HG03139 (cell line): Measurements from ENCODE around the gene MAG.
"Not testable (repeated sequence)": the region's sequence is repeated elsewhere in the genome, so short reads cannot be mapped to it uniquely, and the experiment has no call there.

ENCODE experiments used
- ATAC-seq: cut with Tn5 transposase; IDR thresholded peaks from one replicate; pipeline ENCODE4 v1.9.1; 2021; ENCODE audit not compliant: unreplicated experiment

MAG gene

DNA sequence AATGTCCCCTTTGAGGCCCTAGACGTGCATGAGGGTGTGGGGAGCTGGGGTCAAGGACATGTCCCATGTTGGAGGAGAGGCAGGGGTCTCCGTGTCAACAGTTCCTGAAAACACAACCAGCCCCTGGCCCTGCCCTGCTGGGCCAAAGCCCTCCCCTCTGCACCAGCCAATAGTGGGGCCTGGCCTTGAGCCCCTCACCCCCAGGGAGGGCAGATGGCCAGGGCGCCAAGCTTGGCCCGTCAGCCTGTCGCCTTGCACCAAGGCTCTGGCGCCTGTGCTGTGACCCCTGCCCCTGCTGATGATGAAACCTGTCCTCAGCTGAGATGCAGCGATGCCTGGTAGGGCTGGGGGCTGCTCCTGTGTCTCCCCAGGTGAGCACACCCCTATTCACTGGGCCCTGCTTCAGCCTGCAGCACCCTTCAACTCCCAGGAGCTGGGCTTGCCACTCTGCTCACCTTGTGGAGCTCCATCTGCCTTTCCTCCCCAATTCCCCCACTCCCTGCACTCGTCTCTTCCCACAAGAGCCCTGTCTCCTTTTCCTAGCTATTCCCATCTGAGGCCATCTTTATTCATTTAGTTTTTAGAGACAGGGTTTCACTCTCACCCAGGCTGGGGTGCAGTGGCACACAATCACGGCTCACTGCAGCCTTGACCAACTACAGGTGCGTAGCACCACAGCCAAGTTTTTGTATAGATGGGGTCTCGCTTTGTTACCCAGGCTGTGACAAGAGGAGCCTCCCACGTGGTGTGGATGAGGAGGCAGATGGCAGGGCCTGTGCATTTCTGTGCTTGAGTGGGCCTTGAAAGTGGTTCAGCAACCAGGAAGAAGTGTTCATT, 11.8 kb upstream of the MAG start:
- no peak for ATAC-seq

DNA sequence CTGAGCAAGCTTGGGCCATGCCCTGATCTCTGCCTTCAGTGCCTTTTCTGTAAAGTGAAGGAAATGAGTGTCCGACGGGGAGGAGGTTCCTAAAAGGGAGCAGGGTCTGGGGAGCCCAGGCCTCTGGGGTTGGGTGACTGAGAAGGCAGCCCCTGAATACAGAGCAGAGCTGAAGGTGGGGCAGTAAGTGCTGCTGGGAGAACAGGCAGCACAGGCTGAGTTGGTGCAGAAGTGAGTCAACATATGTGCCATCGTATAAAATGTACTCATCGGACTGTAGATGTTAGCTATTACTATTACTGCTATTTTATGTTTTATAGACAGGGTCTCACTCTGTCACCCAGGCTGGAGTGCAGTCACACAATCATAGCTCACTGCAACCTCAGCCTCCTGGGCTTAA, 10.7 kb upstream of the MAG start:
- ATAC-seq = no peak

DNA sequence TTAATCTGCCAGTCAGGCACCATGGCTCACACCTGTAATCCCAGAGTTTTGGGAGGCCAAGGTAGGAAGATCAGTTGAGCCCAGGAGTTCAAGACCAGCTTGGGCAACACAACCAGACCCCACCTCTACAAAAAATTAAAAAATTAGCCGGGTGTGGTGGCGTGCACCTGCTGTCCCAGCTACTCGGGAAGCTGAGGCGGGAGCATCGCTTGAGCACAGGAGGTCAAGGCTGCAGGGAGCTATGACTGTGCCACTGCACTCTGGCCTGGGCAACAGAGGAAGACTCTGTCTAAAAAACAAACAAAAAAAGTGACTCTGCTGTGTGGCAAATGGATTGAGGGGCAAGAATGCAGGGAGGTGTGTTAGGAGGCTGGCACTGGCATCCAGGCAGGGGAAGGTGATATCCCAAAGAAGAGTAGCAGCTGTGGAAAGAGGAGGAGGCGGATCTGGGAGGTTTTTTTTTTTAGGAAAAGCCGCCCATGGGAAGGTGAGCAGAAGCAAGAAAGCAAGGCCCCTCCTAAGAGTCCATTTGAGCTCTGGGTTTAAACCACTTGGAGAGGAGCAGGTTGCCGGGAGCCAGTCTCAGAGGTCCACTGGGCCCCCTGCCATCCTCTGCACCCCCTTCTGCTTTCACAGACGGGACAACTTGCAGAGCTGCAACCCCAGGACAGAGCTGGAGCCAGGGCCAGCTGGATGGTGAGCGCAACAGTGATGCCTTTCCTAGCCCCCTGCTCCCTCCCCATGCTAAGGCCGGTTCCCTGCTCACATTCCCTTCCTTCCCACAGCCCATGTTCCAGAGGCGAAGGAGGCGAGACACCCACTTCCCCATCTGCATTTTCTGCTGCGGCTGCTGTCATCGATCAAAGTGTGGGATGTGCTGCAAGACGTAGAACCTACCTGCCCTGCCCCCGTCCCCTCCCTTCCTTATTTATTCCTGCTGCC, 7.5 kb upstream of the MAG start:
- ATAC-seq = no peak

DNA sequence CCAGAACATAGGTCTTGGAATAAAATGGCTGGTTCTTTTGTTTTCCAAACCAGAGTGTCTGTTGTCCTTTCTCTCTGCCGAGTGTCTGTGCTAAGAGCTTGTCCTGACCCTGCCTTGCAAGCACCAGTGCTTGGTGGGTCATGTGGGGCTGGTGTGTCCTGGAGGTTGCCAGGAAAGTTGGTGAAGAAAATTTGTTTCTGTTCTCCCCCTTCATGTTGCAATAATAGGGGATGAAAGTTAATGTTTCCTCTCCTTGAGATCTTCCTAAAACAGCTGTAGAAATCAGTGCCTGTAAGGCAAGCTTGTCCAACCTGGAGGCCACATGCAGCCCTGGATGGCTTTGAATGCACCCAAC, 6.9 kb upstream of the MAG start:
- no peak for ATAC-seq

DNA sequence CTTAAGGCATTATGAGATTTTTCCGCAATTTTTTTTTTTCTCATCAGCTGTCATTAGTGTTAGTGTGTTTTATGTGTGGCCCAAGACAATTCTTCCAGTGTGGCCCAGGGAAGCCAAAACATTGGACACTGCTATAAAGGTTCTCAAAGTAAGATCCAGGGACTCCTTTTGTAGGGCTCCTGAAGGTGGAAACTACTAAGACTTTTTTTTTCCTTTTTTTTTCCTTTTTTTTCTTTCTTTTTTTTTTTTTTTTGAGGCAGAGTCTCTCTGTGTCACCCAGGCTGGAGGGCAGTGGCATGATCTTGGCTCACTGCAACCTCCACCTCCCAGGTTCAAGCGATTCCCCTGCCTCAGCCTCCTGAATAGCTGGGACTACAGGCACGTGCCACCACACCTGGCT, 6.5 kb upstream of the MAG start:
- ATAC-seq = not testable (repeated sequence)

DNA sequence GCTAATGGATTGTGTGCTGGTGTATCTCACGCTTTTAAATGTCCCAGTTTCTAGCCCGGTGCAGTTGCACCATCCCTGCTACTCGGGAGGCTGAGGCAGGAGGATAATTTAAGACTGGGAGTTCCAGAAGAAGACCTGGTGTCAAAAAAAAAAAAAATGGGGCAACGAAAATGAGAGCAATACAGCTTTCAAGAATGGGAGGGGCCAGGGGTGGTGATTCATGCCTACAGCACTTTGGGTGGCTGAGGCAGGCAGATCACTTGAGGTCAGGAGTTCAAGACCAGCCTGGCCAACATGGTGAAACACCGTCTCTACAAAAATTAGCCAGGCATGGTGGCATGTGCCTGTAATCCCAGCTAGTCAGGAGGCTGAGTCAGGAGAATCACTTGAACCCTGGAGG, 5.9 kb upstream of the MAG start:
- not testable (repeated sequence) for ATAC-seq

DNA sequence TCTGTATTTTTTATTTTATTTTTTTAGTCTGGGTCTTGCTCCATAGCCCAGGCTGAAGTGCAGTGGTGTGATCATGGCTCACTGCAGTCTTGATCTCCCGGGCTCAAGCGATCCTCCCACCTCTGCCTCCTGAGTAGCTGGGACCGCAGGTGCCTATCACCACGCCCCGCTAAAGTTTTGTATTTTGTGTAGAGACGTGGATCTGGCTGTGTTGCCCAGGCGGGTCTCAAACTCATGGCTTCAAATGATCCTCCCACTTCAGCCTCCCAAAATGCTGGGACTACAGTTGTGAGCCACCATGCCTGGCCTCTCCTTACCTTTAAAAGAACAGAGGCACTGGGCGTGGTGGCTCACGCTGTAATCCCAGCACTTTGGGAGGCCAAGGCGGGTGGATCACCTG, 4.2 kb upstream of the MAG start:
- ATAC-seq = no peak

DNA sequence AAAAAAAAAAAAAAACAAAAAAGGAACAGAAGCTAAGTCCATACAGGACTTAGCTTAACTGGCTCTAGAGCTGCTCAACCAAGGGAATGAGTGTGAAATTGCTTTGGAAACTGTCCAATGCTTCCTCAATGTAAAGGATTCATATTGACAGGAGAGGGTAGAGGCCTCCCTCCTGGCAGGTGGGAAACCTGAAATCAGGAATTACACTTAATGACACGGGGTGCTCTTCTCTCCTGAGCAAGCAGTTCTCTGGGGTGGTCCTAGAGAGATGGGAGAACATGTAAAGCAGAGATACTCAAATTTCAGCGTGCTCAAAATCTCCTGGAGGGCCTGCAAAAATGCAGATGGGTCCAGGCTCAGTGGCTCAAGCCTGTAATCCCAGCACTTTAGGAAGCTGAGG, 3.6 kb upstream of the MAG start:
- ATAC-seq = no peak

DNA sequence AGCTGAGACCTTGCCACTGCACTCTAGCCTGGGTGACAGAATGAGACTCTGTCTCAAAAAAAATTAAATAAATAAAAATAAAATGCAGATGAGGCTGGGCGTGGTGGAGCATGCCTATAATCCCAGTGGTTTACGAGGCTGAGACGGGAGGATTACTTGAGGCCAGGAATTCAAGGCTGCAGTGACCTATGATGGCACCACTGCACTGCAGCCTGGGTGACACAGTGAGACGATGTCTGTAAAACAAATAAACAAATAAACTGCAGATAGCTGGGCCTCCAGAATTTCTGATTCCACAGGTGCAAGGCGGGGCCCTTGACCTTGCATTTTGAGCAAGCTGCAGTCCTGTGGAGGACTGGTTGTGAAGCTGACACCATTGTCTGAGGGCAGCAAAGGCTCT, 3.1 kb upstream of the MAG start:
- no peak for ATAC-seq

DNA sequence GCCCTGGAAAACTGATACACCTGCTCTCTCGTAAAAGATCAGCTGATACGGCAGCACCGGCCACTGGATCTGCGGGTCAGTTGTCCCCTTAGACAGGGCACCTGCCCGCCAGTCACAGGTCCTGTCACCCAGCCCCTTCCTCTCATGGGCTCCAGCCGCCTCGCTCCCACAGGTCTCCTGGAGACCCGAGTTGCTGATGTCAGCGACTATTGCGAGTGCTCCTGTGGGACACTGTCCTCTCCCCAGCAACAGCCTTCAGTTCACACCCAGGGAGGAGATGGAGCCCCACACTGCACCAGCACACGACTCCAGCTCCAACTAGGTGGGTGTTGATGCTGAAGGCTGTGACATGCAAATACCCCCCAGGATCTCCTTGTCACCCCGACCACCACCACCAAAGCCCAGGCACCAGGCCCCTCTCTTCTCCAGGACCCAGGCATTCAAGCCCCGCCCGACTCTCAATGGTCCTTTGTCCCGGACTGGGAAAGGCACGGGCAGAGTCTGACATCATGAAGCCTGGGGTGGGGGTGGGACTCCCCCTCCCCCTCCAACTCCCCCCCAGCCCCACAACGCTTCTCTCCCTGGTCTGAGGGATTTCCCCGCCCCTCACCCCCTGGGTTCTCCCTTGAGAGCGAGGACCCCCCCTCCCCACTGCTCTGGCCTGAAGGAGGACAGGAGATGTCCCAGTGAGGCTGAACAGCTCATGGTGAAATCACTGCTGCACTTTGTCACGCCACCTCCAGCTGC, 1.4 kb upstream of the MAG start:
- ATAC-seq = no peak

DNA sequence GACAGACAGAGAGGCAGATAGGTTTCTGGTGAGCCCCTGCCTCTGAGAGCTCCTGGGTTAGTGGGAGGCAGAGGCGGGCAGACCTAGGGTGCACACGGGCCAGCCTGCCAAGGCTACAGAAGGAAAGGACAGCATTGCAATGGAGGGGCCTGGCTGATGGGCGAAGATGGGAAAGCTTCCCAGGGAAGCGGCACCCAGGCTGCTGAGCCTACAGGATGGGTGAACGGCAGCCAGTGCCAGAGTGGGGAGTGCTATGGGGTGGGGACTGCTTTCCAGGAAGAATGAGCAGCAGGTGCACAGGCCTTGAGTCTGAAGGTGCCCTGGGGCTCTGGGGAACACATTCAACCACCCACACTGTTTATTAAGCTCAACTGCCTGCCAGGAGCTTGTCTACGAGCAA, 702 bp upstream of the MAG start:
- ATAC-seq = no peak

DNA sequence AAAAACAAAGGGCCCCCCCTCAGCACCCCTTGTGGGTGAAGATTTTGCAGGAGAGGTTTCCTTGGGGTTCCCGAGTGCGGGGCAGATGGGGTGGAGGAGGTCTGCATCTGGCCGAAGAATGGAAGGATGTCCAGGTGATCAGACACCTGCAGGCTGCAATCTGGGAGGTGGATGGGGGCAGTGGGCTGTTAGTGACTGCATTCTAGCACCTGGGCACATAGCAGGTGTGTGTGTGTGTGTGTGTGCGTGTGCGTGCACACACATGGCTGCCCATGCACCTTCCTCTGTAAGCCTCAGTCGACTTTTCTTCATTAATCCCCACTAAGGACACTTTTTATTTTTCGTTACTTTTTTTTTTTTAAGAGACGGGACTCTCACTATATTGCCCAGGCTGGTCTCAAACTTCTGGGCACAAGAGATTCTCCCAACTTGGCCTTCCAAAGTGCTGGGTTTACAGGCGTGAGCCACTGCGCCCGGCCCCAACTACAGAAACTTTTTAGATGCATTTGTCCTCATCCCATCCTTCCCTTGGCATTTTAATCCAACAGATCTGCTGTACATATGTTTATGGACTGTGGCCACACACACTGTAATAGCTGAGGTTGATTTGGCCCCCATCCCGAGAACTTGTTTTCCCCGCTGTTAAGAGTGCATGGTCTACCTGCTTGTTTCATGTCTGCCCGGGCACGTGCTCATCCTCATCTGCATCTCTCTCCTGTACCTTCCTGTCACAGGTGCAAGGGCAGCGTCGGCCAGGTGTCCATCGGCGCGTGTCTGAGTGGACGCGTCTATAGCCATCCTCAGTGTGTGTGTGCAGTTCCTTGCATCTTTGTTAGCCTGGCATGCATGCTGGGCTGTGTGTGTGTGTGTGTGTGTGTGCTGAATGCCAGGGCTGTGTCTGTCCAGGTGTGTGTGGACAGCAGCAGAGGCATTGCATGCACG, 731 bp downstream of the MAG start:
- ATAC-seq = no peak

DNA sequence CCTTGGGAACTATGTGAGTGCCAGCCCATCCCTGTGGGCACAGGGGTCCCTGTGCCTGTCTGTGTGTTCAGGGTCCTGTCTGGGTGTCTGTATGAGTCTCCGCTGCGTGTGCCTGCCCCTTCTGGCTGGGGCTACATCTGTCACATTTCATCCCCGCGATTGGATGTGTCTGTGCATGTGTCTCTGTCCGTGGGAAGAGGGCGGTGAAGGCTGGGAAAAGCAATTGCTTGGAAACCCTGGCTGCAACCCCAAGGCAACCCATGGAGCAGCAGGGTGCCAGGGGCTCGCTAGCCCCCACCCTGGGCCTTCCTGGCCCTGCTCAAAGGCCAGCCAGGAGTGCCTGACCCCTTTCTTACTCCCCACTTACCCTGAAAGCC, 1.4 kb downstream of the MAG start:
- ATAC-seq = no peak

DNA sequence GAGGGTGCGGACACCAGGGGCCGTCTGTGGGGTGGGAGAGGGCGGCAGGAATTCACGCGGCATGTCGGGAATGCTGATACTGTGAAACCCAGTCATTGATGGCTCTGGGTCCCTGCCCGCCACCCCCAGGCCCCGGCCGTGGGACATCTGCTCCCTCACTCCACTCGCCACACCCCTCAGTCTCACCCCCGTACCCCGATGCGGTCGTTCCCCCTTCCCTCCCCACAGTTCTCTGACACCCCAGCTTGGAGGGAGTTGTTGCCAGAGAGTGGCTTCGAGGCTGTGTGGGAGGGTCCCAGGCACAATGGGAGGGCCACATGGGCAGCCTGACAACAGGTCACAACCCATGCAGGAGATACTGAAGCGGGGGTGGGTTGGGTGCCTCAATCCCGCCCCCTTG, 1.8 kb downstream of the MAG start:
- no peak for ATAC-seq

DNA sequence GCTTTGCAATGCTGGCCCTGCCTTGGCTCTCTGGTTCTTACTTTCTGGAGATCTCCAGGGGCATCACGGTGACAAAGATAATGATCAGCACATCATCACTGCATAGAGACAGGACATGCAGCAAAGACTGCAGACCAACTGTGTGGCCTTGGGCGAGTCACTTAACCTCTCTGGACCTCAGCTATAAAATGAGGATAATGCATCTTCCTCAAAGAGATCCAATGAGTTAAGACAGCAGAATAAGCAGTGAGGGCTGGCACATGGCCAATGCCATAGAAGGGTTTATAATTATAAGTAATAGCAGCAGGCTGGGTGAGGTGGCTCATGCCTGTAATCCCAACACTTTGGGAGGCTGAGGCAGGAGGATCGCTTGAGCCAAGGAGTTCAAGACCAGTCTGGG, 2.4 kb downstream of the MAG start:
- ATAC-seq = no peak

DNA sequence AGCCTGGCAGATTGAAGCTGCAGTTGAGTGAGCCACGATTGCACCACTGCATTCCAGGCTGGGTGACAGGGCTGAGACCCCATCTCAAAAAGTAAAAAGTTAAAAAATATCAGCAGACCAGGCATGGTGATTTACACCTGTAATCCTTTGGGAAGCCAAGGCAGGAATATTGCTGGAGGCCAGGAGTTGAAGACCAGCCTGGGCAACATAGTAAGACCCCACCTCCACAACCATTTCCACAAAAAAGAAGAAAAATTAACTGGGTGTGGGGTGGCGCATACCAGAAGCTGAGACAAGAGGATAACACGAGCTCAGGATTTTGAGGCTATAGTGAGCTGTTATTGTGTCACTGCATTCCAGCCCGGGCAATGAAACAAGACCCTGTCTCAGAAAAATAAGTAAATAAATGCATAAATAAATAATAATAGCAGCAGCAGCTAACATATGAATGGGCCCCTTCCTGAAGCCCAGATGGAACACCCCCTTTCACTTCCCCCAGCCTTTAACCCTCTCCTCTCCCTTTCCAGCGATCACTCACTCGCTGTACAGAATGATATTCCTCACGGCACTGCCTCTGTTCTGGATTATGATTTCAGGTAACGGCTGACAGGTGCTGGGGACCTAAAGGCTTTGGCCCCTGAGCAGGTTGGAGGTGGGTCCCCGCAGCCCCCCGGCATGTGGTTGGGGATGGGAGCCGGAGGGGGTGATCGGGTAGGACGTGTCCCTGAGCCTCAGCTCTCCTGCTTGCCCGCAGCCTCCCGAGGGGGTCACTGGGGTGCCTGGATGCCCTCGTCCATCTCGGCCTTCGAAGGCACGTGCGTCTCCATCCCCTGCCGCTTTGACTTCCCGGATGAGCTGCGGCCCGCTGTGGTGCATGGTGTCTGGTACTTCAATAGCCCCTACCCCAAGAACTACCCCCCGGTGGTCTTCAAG, 3.2 kb downstream of the MAG start:
- no peak for ATAC-seq

DNA sequence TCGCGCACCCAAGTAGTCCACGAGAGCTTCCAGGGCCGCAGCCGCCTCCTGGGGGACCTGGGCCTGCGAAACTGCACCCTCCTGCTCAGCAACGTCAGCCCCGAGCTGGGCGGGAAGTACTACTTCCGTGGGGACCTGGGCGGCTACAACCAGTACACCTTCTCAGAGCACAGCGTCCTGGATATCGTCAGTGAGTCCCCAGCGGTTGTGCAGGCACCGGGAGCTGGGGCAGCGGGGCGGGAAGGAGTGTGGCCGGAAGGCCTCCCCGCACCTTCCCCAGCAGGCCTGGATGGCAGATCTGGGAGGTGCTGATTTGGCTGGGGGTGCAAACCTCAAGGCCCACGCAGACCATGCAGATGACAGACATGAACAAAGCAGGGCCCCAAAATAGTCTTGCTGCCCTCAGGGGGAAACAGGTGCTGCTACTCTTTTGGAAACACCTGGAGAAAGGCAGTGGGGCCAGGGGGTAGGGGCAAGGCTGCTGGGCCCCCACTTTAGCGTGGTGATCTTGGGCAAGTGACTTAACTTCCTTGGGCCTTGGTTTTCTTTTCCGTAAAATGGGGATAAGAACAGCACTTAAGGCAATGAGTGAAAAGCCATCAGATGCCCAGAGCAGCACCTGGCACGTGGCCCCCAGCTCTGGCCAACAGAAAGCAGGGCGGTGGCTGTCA, 4.0 kb downstream of the MAG start:
- ATAC-seq = no peak

DNA sequence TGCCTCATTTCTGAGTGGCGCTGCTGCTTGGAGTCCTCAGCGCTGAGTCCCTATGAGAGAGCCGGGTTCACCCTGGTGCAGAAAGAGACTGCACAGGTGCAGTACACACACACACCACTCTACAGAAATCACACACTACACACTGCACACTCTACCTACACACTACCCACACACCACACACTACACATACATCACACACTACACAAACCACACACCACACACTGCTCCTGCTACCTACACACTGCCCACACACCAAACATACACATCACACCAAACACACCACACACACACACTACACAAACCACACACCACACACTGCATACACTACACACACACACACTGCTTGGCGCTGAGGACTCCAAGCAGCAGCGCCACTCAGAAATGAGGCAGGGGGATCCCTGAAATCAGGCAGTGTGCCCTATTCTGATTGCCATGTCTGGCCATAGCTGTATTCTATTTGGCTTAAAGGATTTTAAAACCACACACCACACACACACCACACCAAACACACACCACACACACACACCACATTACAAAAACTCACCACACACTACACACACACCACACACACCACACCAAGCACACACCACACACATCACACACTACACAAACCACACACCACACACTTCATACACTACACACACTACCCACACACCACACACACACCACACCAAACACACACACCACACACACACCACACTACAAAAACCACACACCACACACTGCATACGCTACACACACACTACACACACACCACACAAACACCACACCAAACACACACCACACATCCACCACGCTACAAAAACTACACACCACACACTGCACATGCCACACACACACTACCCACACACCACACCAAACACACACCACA, 4.9 kb downstream of the MAG start:
- no peak for ATAC-seq
